Esophagus squamous epithelium (tissue), 5 donors: ENCODE measurements around the gene DNAH9. TPM values are rescaled to one million over a fixed set of nuclear protein-coding genes. Genes with fewer than 3 reads are reported as not detected.

Experiments used
- DNase-seq: peaks from one replicate; lab custom pipeline; 2025; lab: John Stamatoyannopoulos, UW
- H3K27ac ChIP-seq, 4 donors: fragments of 200-600 bp; sonication (generic); one replicate each; pipeline ENCODE4 v1.5.1; 2016 to 2019; ENCODE audit warnings: mild to moderate bottlenecking in 1 of 4
- H3K27me3 ChIP-seq, 4 donors: fragments of 200-600 bp; sonication (generic); 1 replicate in 3 of 4; 2 replicates in 1 of 4; pipeline versions ENCODE4 v1.5.1 to v1.6.0; 2017 to 2021; ENCODE audit warnings: antibody characterized with exemption in 1 of 4
- H3K36me3 ChIP-seq, 3 donors: fragments of 200-600 bp; sonication (generic); one replicate each; pipeline ENCODE4 v1.5.1; 2016 to 2019
- H3K4me1 ChIP-seq, 3 donors: fragments of 200-600 bp; sonication (generic); one replicate each; pipeline ENCODE4 v1.5.1; 2017 to 2019
- H3K4me3 ChIP-seq, 4 donors: fragments of 200-600 bp; sonication (generic); 1 replicate in 3 of 4; 2 replicates in 1 of 4; pipeline ENCODE4 v1.5.1; 2016 to 2019; ENCODE audit warnings: mild to moderate bottlenecking in 2 of 4, moderate library complexity in 1 of 4
- H3K9me3 ChIP-seq, 3 donors: fragments of 200-600 bp; sonication (generic); one replicate each; pipeline ENCODE4 v1.5.1; 2016 to 2019
- POLR2A ChIP-seq, 4 donors: fragments of 450-650 bp; IDR thresholded peaks; one replicate each; pipeline ENCODE4 v1.6.1; 2017; ENCODE audit warnings: antibody characterized with exemption in 4 of 4, mild to moderate bottlenecking in 4 of 4, moderate library complexity in 3 of 4
- WGBS, 2 donors: methylation state at CpG; one replicate each; pipeline ENCODE4 v1.1.5; 2018; 5-methylcytosine and 5-hydroxymethylcytosine counted together
- intact Hi-C: fragments of 100-400 bp; cut with DNase I; formaldehyde crosslinking; loops from one replicate; pipeline ENCODE4 v1.15.0; 2022
- total RNA-seq, 4 donors: library from RNA; depleted of rRNA; stranded (reverse); fragments of >200 nt; gene quantifications; one replicate each; pipeline ENCODE4 v1.1.0, GENCODE V29; 2016
- TF ChIP-seq, protein P1 (sequence below), 6 experiments: fragments of 450-650 bp in 4 of 6; fragments of 200-600 bp in 2 of 6; sonication (generic) in 2 of 6; IDR thresholded peaks; one replicate each; pipeline ENCODE4 v1.5.1; 2016 to 2019; ENCODE audit warnings: antibody characterized with exemption in 6 of 6, mild to moderate bottlenecking in 4 of 6, moderate library complexity in 4 of 6
- donor health status: DM: yes; HTN: yes; CAD: no.

The DNAH9 gene
- total RNA-seq, 4 donors from 2014 or later, result 0.18 to 0.61 (median 0.29) TPM

GRCh38 chr17:11719203-11719602 lies 120.9 kb downstream of the DNAH9 start:
- intact Hi-C loops, result no loop called here

GRCh38 chr17:11719856-11720255 lies 121.6 kb downstream of the DNAH9 start:
- no peaks in the 10 kb centered on the region for H3K27me3 ChIP-seq
- TF ChIP-seq POLR2A (IDR thresholded peaks at IDR 0.05), result no peak
- H3K4me3 ChIP-seq, result no peak overlapping the region
- H3K9me3 ChIP-seq, result no peaks in the 10 kb centered on the region
- intact Hi-C loops, result no loop called here
- no peaks in the 10 kb centered on the region for H3K36me3 ChIP-seq
- peaks cover 0 to 13% (median 0%) of the 10 kb centered on the region in 3 donors for H3K4me1 ChIP-seq
- no peak for DNase-seq
- WGBS, 2 donors, result 30 to 44% methylated on average over 6 of the region's 6 CpGs
- peak overlapping the region in 1 of 4 donors; percentile 5 for H3K27ac ChIP-seq

More at GRCh38 chr17:11719203-11719602, 120.9 kb downstream of the DNAH9 start:
- TF ChIP-seq POLR2A (IDR thresholded peaks at IDR 0.05), result no peak
- TF ChIP-seq, protein P1, sequence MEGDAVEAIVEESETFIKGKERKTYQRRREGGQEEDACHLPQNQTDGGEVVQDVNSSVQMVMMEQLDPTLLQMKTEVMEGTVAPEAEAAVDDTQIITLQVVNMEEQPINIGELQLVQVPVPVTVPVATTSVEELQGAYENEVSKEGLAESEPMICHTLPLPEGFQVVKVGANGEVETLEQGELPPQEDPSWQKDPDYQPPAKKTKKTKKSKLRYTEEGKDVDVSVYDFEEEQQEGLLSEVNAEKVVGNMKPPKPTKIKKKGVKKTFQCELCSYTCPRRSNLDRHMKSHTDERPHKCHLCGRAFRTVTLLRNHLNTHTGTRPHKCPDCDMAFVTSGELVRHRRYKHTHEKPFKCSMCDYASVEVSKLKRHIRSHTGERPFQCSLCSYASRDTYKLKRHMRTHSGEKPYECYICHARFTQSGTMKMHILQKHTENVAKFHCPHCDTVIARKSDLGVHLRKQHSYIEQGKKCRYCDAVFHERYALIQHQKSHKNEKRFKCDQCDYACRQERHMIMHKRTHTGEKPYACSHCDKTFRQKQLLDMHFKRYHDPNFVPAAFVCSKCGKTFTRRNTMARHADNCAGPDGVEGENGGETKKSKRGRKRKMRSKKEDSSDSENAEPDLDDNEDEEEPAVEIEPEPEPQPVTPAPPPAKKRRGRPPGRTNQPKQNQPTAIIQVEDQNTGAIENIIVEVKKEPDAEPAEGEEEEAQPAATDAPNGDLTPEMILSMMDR (IDR thresholded peaks at IDR 0.05), result no peak
- DNase-seq, result no peak
- Histone ChIP-seq H3K36me3 (no peaks in the 10 kb centered on the region), H3K9me3 (no peaks in the 10 kb centered on the region), H3K27me3 (no peaks in the 10 kb centered on the region), H3K27ac (no peak overlapping the region), H3K4me1 (peaks cover 0 to 13% (median 0%) of the 10 kb centered on the region in 3 donors), H3K4me3 (no peak overlapping the region)
- 86 to 89% methylated on average over 3 to 4 of the region's 11 CpGs for WGBS, 2 donors

GRCh38 chr17:11720816-11721215 lies 122.5 kb downstream of the DNAH9 start:
- intact Hi-C loops, result no loop called here
- H3K4me1 ChIP-seq, result peaks cover 0 to 13% (median 0%) of the 10 kb centered on the region in 3 donors

DNA sequence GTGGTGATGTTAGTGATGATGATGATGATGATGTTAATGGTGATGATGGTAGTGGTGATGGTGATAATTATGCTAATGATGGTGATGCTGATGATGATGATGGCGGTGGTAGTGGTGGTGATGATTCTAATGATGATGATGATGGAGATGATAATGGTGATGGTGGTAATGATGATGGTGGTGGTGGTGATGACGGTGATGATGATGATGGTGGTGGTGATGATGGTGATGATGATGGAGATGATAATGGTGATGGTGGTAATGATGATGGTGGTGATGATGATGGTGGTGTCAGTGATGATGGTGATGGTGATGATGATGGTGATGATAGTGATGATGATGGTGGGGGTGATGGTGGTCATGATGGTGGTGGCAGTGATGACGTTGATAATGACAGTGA lies 132.5 kb downstream of the DNAH9 start:
- WGBS, 2 donors, result 91% methylated on average over 3 of the region's 3 CpGs
- intact Hi-C loops, result no loop called here
- Histone ChIP-seq H3K9me3 (no peaks in the 10 kb centered on the region), H3K4me1 (no peaks in the 10 kb centered on the region), H3K27me3 (no peaks in the 10 kb centered on the region), H3K36me3 (no peaks in the 10 kb centered on the region), H3K4me3 (no peak overlapping the region), H3K27ac (no peak overlapping the region)
- TF ChIP-seq POLR2A (IDR thresholded peaks at IDR 0.05), result no peak
- TF ChIP-seq, protein P1 (IDR thresholded peaks at IDR 0.05), result no peak
- no peak for DNase-seq

More at GRCh38 chr17:11720816-11721215, 122.5 kb downstream of the DNAH9 start:
- H3K27me3 ChIP-seq, result no peaks in the 10 kb centered on the region
- no peak overlapping the region for H3K4me3 ChIP-seq
- WGBS, 2 donors, result 47 to 49% methylated on average over 2 of the region's 2 CpGs
- no peaks in the 10 kb centered on the region for H3K36me3 ChIP-seq
- no peaks in the 10 kb centered on the region for H3K9me3 ChIP-seq
- TF ChIP-seq, protein P1 (IDR thresholded peaks at IDR 0.05), result no peak
- no peak for TF ChIP-seq POLR2A (IDR thresholded peaks at IDR 0.05)
- DNase-seq, result no peak
- no peak overlapping the region for H3K27ac ChIP-seq

DNA sequence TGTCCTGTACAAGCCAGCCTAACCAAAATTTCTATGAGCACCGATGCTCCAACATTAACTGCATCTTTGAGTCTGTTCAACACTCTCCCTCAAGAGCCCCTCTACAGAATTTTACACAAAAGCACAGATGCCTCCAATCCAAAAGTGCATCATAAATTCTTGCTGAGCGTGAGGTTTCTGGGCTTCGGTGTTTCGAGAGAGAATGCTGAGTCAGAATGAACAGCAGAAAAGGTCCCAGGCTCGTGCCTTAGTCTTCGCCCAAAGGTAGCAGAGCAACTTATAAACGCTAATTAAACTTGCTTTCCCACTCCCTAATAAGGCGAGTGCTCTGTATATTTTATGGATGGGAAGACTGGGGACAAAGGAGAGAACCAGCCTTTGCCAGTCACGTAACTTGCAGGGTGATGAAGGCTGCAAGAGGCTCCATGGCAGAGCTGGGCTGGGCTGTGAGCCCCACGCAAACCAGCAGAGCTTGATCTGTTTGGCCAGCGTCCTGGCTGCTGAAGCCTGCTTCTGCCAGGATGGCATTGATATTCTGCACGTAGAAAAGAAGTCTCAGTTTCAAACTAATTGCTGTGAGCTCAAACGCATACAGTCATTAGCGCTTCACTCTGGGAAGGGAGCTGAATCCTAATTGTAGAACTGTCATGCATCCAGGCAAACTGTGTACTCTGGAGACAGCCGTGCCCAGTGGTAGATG lies 138.5 kb downstream of the DNAH9 start:
- intact Hi-C loops, result no loop called here
- no peak for DNase-seq
- no peak for TF ChIP-seq POLR2A (IDR thresholded peaks at IDR 0.05)
- TF ChIP-seq, protein P1 (IDR thresholded peaks at IDR 0.05), result no peak
- H3K36me3 ChIP-seq, result no peaks in the 10 kb centered on the region
- H3K4me1 ChIP-seq, result peaks cover 0 to 14% (median 0%) of the 10 kb centered on the region in 3 donors
- no peaks in the 10 kb centered on the region for H3K9me3 ChIP-seq
- 52% methylated on average over 14 of the region's 15 CpGs for WGBS, 2 donors
- peak overlapping the region in 3 of 4 donors; percentile 39 to 70 (median 56) for H3K27ac ChIP-seq
- H3K27me3 ChIP-seq, result peaks cover 0 to 3% (median 0%) of the 10 kb centered on the region in 4 donors
- H3K4me3 ChIP-seq, result peak overlapping the region in 1 of 4 donors; percentile 28
